ENCODE data around the gene PSTPIP2.
"Not testable (repeated sequence)": the region's sequence is repeated elsewhere in the genome, so short reads cannot be mapped to it uniquely, and the experiment has no call there.

PSTPIP2 gene

DNA sequence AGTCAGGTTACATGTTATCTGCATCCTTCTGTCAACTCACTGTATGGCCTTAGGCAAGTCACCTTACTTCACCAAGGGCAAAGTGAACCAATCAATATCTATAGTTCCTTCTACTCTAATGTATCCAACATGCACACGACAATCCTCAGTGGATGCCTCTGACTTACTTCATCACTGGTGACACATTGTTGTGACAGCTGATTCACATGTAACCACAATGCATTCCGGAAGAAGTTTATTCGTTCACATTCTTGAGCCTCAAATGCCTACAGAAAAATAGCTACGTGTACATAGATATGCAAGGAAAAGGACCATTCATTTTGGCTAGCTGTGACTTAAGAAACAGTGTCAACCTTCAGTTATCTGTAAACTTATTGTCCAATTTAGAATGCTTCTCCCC is 78.6 kb downstream of the PSTPIP2 start:
- no peak overlapping the region for H3K4me3 ChIP-seq (ENCODE audit: low read depth, low read length)
- DNase-seq (ENCODE audit: low read depth) = no peak
- TF ChIP-seq, protein P1, sequence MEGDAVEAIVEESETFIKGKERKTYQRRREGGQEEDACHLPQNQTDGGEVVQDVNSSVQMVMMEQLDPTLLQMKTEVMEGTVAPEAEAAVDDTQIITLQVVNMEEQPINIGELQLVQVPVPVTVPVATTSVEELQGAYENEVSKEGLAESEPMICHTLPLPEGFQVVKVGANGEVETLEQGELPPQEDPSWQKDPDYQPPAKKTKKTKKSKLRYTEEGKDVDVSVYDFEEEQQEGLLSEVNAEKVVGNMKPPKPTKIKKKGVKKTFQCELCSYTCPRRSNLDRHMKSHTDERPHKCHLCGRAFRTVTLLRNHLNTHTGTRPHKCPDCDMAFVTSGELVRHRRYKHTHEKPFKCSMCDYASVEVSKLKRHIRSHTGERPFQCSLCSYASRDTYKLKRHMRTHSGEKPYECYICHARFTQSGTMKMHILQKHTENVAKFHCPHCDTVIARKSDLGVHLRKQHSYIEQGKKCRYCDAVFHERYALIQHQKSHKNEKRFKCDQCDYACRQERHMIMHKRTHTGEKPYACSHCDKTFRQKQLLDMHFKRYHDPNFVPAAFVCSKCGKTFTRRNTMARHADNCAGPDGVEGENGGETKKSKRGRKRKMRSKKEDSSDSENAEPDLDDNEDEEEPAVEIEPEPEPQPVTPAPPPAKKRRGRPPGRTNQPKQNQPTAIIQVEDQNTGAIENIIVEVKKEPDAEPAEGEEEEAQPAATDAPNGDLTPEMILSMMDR (IDR thresholded peaks at IDR 0.05; ENCODE audit: low read depth, low read length, missing control alignments) = no peak

DNA sequence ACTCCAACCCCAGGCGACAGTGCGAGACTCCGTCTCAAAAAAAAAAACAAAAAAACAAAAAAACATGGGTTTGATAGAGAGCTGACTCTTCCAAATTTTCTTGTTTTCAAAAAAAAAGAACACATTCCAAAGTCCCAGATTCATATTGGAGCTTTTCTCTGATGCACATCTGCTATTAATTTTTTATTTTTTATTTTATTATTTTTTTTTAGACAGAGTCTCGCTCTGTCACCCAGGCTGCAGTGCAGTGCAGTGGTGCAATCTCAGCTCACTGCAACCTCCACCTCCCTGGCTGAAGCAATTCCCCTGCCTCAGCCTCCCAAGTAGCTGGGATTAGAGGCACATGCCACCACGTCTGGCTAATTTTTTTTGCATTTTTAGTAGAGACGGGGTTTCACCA is 79.5 kb downstream of the PSTPIP2 start:
- DNase-seq (ENCODE audit: low read depth); H3K4me3 ChIP-seq (ENCODE audit: low read depth, low read length): not testable (repeated sequence)

DNA sequence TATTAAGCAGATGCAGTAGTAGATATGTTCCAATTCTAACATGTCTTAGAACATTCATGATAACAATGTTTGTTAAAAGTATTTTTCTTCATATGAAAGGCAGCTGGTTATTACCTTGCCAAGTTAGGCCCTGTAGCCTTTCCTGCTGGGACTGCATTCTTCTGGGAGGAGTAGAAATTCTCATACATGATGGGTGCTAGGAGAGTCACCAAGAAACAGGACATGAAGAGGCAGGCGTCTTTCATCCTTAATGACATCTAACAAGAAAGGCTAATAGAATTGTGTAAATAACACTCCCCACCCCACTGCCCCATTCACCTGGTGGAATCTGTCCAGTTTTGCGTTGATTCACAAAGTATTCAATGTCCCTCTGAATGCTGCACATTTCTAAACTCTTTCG is 80.3 kb downstream of the PSTPIP2 start:
- H3K4me3 ChIP-seq (ENCODE audit: low read depth, low read length) = no peak overlapping the region
- TF ChIP-seq, protein P1 (IDR thresholded peaks at IDR 0.05; ENCODE audit: low read depth, low read length, missing control alignments) = no peak
- DNase-seq (ENCODE audit: low read depth) = no peak

DNA sequence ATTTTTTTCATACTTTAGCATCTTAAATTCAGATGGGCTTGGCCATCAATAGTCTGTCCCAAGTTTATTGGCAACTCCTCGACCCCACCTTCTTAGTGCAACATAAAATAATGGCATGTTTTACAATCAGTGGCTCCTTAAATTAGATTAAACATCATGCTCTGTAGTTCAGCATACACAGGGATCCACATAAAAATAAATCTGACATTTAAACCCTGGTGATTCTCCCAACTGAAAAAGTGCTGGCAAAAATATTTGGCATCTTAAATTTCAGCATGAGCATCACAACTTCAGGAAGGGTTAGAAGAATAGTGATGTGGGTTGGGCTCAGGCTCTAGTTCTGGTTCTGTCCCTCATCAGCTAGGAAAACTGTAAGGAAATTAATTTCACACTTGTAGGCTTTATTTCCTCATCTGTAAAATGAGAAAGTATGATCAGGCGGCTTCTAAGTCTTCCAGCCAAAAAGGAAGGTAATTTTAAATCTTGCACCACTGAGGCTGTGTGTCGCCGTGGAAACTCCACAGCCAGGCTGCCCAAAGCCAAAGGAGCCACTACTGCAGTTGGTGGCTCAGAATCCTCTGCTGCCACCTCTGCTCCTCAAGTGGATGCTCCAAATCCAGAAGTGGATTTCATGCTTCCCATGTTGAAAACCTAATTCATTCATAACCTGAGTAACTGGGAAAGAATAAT is 87.4 kb downstream of the PSTPIP2 start:
- no peak for DNase-seq (ENCODE audit: low read depth)
- H3K4me3 ChIP-seq (ENCODE audit: low read depth, low read length) = no peak overlapping the region
- TF ChIP-seq, protein P1 (IDR thresholded peaks at IDR 0.05; ENCODE audit: low read depth, low read length, missing control alignments) = no peak

DNA sequence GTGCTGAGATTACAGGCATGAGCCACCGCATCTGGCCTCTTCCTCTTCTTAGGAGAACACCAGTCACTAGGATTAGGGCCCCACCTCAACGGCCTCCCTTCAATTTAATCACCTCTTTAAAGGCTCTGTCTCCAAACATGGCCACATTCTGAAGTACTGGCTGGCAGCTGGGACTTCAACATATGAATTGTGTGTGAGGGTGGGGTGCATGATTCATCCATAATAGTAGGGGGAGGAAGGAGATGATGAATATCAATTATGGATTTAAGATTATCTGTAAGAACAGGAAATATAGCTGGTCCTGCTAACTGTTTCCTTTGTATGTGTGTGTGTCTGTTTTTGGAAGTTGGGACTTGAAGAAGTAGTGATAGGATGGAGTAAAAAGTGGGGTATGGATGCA is 90.2 kb downstream of the PSTPIP2 start:
- TF ChIP-seq, protein P1 (IDR thresholded peaks at IDR 0.05; ENCODE audit: low read depth, low read length, missing control alignments) = no peak
- no peak overlapping the region for H3K4me3 ChIP-seq (ENCODE audit: low read depth, low read length)
- no peak for DNase-seq (ENCODE audit: low read depth)

DNA sequence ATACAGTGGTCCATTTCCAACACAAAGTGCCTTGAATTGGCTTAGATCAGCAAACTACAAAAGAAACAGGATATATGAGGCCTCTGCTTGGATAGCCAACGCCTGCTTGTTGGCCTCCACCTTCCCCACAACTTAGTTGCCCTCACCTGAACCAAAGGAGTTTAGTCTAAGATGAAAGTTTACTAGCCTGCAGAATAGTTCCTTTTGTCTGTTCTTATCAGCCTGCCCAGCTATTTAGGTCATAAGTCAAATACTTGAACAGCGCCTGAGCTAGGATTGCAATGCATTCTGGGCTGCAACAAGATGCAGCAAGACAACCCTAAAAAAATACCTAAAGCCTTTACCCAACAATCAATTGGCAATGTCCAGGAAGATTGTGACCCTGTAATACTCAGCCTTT is 91.8 kb downstream of the PSTPIP2 start:
- H3K4me3 ChIP-seq (ENCODE audit: low read depth, low read length) = no peak overlapping the region
- TF ChIP-seq, protein P1 (IDR thresholded peaks at IDR 0.05; ENCODE audit: low read depth, low read length, missing control alignments) = no peak
- no peak for DNase-seq (ENCODE audit: low read depth)

DNA sequence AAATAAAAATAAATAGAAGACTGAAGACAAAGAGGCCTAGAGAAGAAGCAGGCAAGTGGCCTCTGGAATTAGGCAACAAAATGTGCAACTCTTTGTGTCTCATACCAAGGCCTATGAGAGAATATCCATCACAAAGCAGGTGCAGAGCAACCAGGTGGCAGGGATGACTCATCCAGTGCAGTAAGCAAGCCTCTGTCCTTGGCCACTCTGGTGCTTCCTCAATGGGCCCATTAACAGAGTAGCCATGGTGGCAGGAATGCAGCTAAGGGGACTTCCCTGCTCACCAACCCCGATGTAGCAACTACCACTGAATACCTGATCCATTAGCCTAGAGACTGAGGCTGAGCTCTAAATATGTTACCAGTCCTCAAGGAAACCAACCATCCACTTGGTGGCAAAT is 94.0 kb downstream of the PSTPIP2 start:
- TF ChIP-seq, protein P1 (IDR thresholded peaks at IDR 0.05; ENCODE audit: low read depth, low read length, missing control alignments) = no peak
- H3K4me3 ChIP-seq (ENCODE audit: low read depth, low read length) = no peak overlapping the region
- DNase-seq (ENCODE audit: low read depth) = no peak

Measured in GM12864 (cell line).